Posterior vena cava (tissue), 2 donors: Measurements from ENCODE around the gene MDP1. TPM values are rescaled to one million over a fixed set of nuclear protein-coding genes. Genes with fewer than 3 reads are reported as not detected.
"Not testable (repeated sequence)": the region's sequence is repeated elsewhere in the genome, so short reads cannot be mapped to it uniquely, and the experiment has no call there.

Source experiments
- DNase-seq: peaks from one replicate; pipeline ENCODE4 v3.0.0-alpha.2; 2020; ENCODE audit warnings: low spot score
- intact Hi-C, 2 donors: fragments of 100-400 bp; cut with DNase I; formaldehyde crosslinking; loops; one replicate each; pipeline versions ENCODE4 v1.14.1 to v1.14.2; 2022 to 2023
- total RNA-seq, 2 donors: library from RNA; stranded (reverse); fragmentation: NEBNext Ultra II Directional; extraction: Animal tissue kit (Norgen Biotek cat#: 25700); gene quantifications; one replicate each; pipeline ENCODE4 v1.2.1, GENCODE V29; 2021
- donor health status: DM: yes; HTN: yes; CAD: no.
- donor health status: DM: yes; HTN: yes; CAD: no.

MDP1 gene
- total RNA-seq, 2 donors from 2014 or later, result 22.1 to 23.1 TPM

- peak; percentile 78 for DNase-seq
- intact Hi-C loops, result loop anchor here in 1 of 2 donors (10.0 kb wide), 1 partner anchor 51 kb away; the partner anchor contains the start of gene CIDEB
Measured at GRCh38 chr14:24253936-24254335, 38.1 kb upstream of the MDP1 start.

GRCh38 chr14:24252289-24253124 is 36.6 kb upstream of the MDP1 start:
- peak; percentile 50 for DNase-seq
- intact Hi-C loops, result loop anchor here in 1 of 2 donors (10.0 kb wide), 1 partner anchor 52 kb away; the partner anchor contains the start of gene CIDEB

DNA sequence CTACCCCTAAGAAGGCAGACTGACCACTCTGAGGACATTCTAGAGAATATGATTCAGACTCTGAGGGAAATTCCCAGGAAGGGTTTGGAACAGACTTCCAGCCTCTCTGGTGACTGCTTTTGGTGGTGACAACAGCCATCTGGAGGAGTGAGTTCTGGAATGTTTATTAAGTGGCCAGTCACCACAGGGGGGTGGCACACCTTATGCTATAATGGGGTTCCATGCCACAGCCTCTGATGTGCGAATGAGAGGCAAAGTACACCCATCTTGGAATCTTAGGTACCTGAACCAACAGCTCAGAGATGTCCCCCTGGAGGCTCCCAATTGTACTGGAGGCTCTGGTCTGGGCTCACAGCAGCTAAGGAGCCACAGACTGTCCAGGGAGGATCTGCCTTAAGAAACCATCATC is 36.0 kb upstream of the MDP1 start:
- intact Hi-C loops, result loop anchor here in 1 of 2 donors (10.0 kb wide), 1 partner anchor 53 kb away; the partner anchor contains the start of gene CIDEB
- DNase-seq, result no peak

DNA sequence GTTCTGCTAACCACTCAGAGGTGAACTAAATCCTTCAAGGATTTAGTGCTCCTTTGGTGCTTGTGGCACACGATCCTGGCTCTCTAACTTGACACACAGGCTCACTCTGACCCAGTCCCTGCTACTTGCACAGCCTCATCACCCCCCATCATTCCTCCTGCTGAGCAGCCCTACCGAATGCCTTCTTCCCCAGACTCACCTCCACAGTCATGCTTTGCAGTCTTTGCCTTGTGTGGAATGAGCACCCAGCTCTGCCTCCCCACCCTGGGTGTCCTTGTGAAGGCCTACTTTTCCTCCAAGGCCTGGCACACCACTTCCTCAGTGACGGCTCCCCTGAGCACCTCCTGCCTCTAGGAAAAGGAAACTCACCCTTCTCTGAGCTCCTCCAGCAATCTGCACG is 34.5 kb upstream of the MDP1 start:
- peak; percentile 18 for DNase-seq
- intact Hi-C loops, result loop anchor here in 1 of 2 donors (10.0 kb wide), 1 partner anchor 54 kb away; the partner anchor contains the start of gene CIDEB

DNA sequence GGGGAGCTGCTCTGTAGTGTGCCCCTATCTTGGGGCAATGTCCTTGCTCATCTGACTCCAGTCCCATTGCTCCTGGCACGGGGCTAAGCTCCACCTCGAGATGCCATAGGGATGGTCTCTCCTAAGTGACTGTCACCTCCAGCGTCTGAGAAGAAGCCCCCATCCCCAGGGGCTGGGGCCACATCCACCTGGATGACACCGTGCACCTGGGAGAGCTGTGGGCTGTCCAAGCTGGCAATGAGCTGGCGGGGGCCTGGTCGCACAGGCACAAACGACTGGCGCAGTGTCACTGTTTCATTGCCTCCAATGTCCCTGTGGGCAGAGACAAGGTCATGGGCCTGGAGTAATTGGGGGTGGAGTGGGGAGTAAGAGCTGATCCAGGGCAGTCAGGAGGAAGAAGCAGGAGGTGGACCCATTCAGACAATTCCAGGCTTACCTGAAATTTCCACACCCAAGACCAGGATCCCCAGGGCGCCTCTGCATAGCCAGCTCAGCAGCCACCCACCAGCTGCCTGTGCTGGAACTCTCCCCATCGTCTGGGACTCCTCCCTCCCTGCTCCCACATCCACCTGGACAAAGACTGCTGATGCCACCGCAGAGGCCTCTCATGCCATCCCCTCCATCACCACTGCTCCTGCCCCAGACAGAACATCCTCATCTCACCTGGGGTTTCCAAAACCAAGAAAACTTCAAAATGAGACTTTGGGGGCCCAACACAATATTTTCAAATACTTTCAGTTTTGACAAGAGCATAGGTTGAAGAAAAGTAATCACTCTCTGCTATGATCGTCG is 33.6 kb upstream of the MDP1 start:
- DNase-seq, result no peak
- intact Hi-C loops, result loop anchor here in 1 of 2 donors (10.0 kb wide), 1 partner anchor 55 kb away; the partner anchor contains the start of gene CIDEB

GRCh38 chr14:24247422-24247821 is 31.6 kb upstream of the MDP1 start:
- intact Hi-C loops, result no loop called here
- DNase-seq, result no peak

- no peak for DNase-seq
Measured at GRCh38 chr14:24246765-24247212, 30.9 kb upstream of the MDP1 start.

GRCh38 chr14:24245350-24245749 is 29.5 kb upstream of the MDP1 start:
- intact Hi-C loops, DNase-seq: not testable (repeated sequence)

More at GRCh38 chr14:24246765-24247212, 30.9 kb upstream of the MDP1 start:
- intact Hi-C loops, result no loop called here

- DNase-seq, result no peak
- intact Hi-C loops, result loop anchor here in 1 of 2 donors (2.0 kb wide), 1 partner anchor 53 kb away; no protein-coding TSS in a partner anchor
Measured at GRCh38 chr14:24243336-24243836, 27.5 kb upstream of the MDP1 start.

- peak; percentile 97 for DNase-seq
- intact Hi-C loops, result loop anchor here in 1 of 2 donors (2.0 kb wide), 1 partner anchor 55 kb away; no protein-coding TSS in a partner anchor
Measured at GRCh38 chr14:24241829-24242443, 26.1 kb upstream of the MDP1 start.

DNA sequence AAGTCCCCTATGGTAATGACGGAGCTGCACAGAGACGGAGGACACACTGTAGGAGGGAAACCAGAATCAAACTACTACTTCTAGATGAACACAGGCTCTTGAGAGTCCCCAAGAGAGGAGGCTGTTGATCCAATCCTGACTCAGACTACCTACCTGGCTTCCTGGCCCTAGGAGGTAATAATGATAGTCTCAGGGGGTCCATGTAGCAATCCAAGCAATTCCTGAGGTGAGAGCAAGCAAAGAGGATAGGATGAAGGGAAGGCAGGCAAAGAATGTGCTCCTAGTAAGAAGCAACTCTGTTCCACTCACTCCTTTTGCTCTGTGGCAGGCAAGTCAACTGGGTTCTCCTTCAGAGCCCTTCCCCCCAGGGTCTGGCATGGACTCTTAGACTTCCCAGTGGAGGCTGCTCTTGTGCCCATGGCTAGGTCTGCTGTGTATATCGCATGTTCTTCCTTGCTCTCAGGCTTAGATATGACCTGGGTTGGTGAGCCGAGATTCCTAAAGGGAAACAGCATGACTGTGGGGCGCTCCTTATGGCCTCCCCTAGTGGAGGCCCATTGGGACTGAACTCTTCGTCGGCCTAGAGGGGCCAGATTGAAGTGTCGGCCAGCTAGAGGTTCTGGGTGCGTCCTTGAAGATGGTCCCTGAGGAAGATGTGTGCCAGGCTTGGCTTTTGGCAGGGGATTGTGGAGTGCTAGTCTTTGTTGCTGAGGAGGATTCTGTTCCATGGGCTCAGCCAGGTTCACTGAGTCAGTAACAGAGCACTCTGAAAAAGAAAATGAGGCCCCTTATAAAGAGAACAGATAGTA is 24.4 kb upstream of the MDP1 start:
- intact Hi-C loops, result no loop called here
- no peak for DNase-seq

- intact Hi-C loops, result no loop called here
- no peak for DNase-seq
Measured at GRCh38 chr14:24238527-24239037, 22.7 kb upstream of the MDP1 start.

DNA sequence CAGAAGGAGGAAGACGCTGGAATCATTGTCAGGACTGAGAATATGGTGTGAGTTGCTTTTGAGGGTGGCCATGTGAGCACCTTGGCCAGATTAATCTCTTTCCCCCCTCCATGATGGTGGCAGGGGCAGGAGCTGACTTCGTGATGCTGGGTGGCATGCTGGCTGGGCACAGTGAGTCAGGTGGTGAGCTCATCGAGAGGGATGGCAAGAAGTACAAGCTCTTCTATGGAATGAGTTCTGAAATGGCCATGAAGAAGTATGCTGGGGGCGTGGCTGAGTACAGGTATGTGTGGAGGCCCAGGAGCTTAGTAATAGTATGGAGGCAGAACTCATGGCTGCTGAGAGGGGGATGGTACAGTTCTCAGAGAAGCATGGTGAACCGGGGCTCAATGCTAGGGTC is 22.3 kb upstream of the MDP1 start:
- no peak for DNase-seq
- intact Hi-C loops, result no loop called here

DNA sequence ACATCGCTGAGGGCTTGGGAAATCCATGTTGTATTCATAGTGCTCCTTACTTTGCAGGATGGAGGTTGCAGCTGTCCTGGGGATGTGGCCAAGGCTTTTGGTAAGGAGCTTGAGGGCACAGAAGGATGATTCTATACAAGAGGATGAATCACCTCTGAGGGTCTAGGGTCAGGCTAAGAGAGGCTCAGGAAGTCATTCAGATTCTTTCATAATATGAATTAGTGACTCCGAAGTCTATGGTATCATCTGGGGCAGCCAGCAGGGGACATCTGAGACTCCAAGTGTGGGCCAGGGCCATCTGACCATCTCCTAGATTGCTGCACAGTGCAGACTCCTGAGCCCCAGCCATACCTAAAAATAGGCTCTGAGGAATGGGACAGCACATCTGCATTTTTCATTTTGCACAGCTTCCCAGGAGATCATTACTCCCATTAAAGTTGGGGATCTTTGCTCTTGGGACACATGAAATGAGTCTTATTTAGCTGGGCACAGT is 21.6 kb upstream of the MDP1 start:
- DNase-seq, result no peak
- intact Hi-C loops, result no loop called here

GRCh38 chr14:24236689-24237462 is 21.0 kb upstream of the MDP1 start:
- intact Hi-C loops, result no loop called here
- no peak for DNase-seq

DNA sequence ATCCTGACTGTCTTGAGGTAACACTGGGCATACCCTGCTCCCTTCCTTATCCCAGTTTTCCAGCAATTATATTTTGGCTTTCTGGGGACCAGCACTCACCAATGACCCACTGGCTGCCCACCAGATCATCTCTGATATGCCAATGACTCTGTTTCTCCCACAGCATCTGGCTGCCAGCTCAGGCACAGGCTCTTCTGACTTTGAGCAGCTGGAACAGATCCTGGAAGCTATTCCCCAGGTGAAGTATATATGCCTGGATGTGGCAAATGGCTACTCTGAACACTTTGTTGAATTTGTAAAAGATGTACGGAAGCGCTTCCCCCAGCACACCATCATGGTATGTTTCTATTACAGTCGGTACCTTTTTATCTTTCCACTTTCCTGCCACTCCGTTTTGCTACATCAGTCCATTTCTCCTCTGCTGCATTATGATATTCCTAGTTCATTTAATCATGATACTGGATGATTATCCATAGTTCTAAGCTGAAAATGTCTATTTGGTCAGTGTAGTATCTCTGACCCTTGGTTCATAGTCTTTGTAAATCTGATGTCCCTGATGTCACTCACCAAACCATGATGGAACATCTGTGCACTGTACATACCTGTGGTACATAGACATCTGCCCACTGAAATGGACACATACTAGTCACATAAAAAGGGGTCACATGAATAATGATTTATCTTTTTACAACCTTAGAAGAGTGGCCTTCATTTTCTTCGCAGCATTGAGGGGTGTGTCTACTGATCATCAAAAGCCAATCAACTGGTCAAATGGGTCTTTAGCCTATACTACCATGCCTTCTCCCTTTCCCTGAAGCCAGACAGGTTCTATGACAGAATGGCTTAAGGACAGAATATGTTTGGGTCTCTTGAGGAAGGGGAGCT is 20.2 kb upstream of the MDP1 start:
- intact Hi-C loops, result no loop called here
- no peak for DNase-seq
